Kidney epithelial cell (primary cell): ENCODE measurements around the gene NPTN. TPM values are rescaled to one million over a fixed set of nuclear protein-coding genes. Genes with fewer than 3 reads are reported as not detected.

Experiments used
- DNase-seq: peaks from one replicate; pipeline ENCODE4 v3.0.0-alpha.2; 2010; ENCODE audit warnings: low read depth
- H3K27me3 ChIP-seq: 2 replicates; pipeline ENCODE4 v1.6.0; 2011; ENCODE audit warnings: low read length; ENCODE audit not compliant: control insufficient read depth, insufficient read depth
- H3K36me3 ChIP-seq: 2 replicates; pipeline ENCODE4 v1.5.1; 2011; ENCODE audit warnings: low read length; ENCODE audit not compliant: control insufficient read depth, insufficient read depth
- H3K4me3 ChIP-seq: 2 replicates; pipeline ENCODE4 v1.5.1; 2011; ENCODE audit warnings: low read depth, mild to moderate bottlenecking, control low read depth, low read length
- CTCF ChIP-seq: IDR thresholded peaks from 2 replicates; pipeline ENCODE4 v1.5.1; 2011; ENCODE audit warnings: mild to moderate bottlenecking, moderate library complexity, low read length, control low read depth, inconsistent platforms; ENCODE audit not compliant: insufficient read depth, poor library complexity, severe bottlenecking
- total RNA-seq: library from RNA; depleted of rRNA; stranded (reverse); fragments of >200 nt; gene quantifications from 2 replicates; pipeline ENCODE4 v1.2.3, GENCODE V29; 2015

The NPTN gene
- total RNA-seq, 1 donor from 2014 or later, result 96.5 TPM

GRCh38 chr15:73607843-73608242, 25.3 kb downstream of the NPTN start:
- no peak for DNase-seq
- Histone ChIP-seq H3K27me3 (no peaks in the 10 kb centered on the region), H3K4me3 (no peak overlapping the region), H3K36me3 (no peaks in the 10 kb centered on the region)
- TF ChIP-seq CTCF, result no peak

GRCh38 chr15:73607405-73607804, 25.8 kb downstream of the NPTN start:
- DNase-seq, result no peak
- Histone ChIP-seq H3K4me3 (no peak overlapping the region), H3K36me3 (no peaks in the 10 kb centered on the region), H3K27me3 (no peaks in the 10 kb centered on the region)
- TF ChIP-seq CTCF, result no peak

- Histone ChIP-seq H3K27me3 (no peaks in the 10 kb centered on the region), H3K36me3 (no peaks in the 10 kb centered on the region), H3K4me3 (no peak overlapping the region)
- no peak for TF ChIP-seq CTCF
- no peak for DNase-seq
Measured at GRCh38 chr15:73605759-73606436, 27.3 kb downstream of the NPTN start.

GRCh38 chr15:73604477-73604876, 28.7 kb downstream of the NPTN start:
- Histone ChIP-seq H3K36me3 (no peaks in the 10 kb centered on the region), H3K4me3 (no peak overlapping the region), H3K27me3 (no peaks in the 10 kb centered on the region)
- no peak for DNase-seq
- no peak for TF ChIP-seq CTCF

- Histone ChIP-seq H3K36me3 (no peaks in the 10 kb centered on the region), H3K4me3 (no peak overlapping the region), H3K27me3 (no peaks in the 10 kb centered on the region)
- no peak for TF ChIP-seq CTCF
- DNase-seq, result no peak
Measured at GRCh38 chr15:73602992-73603391, 30.2 kb downstream of the NPTN start.

- no peak for DNase-seq
- Histone ChIP-seq H3K27me3 (no peaks in the 10 kb centered on the region), H3K36me3 (no peaks in the 10 kb centered on the region), H3K4me3 (no peak overlapping the region)
- no peak for TF ChIP-seq CTCF
Measured at GRCh38 chr15:73602446-73602843, 30.7 kb downstream of the NPTN start.
